HEK293 (cell line): Measurements from ENCODE around the gene ZGLP1.

Source experiments
- CTCF ChIA-PET: fragments of 350-600 bp; formaldehyde crosslinking; extraction: SDS; loops from one replicate; lab custom pipeline; 2021; ENCODE audit warnings: antibody characterized with exemption; lab: Yijun Ruan, JAX
- POLR2A ChIA-PET: fragments of 300-600 bp; formaldehyde crosslinking; extraction: SDS; loops from one replicate; lab custom pipeline; 2020; ENCODE audit warnings: antibody characterized with exemption, inconsistent platforms; lab: Yijun Ruan, JAX
- H3K27ac ChIP-seq: fragments of 200-500 bp; sonication (Bioruptor generic); 2 replicates; pipeline ENCODE4 v1.5.1; 2014; ENCODE audit warnings: low read depth, low read length, control low read depth, inconsistent platforms; ENCODE audit errors: extremely low read depth
- H3K36me3 ChIP-seq, 2 experiments: fragments of 200-500 bp in 1 of 2; sonication (Bioruptor generic) in 1 of 2; 1 replicate in 1 of 2; 2 replicates in 1 of 2; pipeline ENCODE4 v1.5.1; 2014 to 2017; ENCODE audit warnings: inconsistent platforms in 2 of 2, low read length in 2 of 2; ENCODE audit not compliant: control insufficient read depth in 2 of 2, insufficient read depth in 1 of 2
- H3K4me1 ChIP-seq: fragments of 200-500 bp; sonication (Bioruptor generic); 2 replicates; pipeline ENCODE4 v1.5.1; 2014; ENCODE audit warnings: mild to moderate bottlenecking, low read length, inconsistent platforms; ENCODE audit not compliant: control insufficient read depth, insufficient read depth
- H3K4me3 ChIP-seq: 2 replicates; pipeline ENCODE4 v1.5.1; 2011; ENCODE audit warnings: low read depth, mild to moderate bottlenecking, control low read depth, low read length, moderate library complexity
- H3K9me3 ChIP-seq: fragments of 200-500 bp; sonication (Bioruptor generic); 2 replicates; pipeline ENCODE4 v1.5.1; 2014; ENCODE audit warnings: low read depth, low read length, inconsistent platforms; ENCODE audit not compliant: control insufficient read depth, insufficient read depth
- KLF8 ChIP-seq: fragments of 450-650 bp; formaldehyde crosslinking; IDR thresholded peaks from 2 replicates; pipeline ENCODE4 v1.5.1; 2016; ENCODE audit warnings: missing biosample characterization, missing genetic modification characterization
- KLF9 ChIP-seq: fragments of 450-650 bp; formaldehyde crosslinking; IDR thresholded peaks from 2 replicates; pipeline ENCODE4 v1.5.1; 2016; ENCODE audit warnings: missing biosample characterization, missing genetic modification characterization, low read depth
- SALL2 ChIP-seq: fragments of 450-650 bp; formaldehyde crosslinking; IDR thresholded peaks from 2 replicates; pipeline ENCODE4 v1.5.0; 2017; ENCODE audit warnings: missing biosample characterization, mild to moderate bottlenecking, missing genetic modification characterization, borderline replicate concordance
- SP7 ChIP-seq: fragments of 450-650 bp; formaldehyde crosslinking; IDR thresholded peaks from 2 replicates; pipeline ENCODE4 v1.5.1; 2016; ENCODE audit warnings: missing biosample characterization, missing genetic modification characterization
- ZBTB17 ChIP-seq: fragments of 450-650 bp; formaldehyde crosslinking; IDR thresholded peaks from 2 replicates; pipeline ENCODE4 v1.5.1; 2016; ENCODE audit warnings: missing biosample characterization, missing genetic modification characterization
- ZEB2 ChIP-seq: fragments of 450-650 bp; formaldehyde crosslinking; IDR thresholded peaks from 2 replicates; pipeline ENCODE4 v1.5.1; 2016; ENCODE audit warnings: missing biosample characterization, missing genetic modification characterization
- ZFHX2 ChIP-seq: fragments of 450-650 bp; formaldehyde crosslinking; conservative IDR thresholded peaks from 2 replicates; pipeline ENCODE4 v1.5.1; 2016; ENCODE audit warnings: missing biosample characterization, missing genetic modification characterization
- ZNF24 ChIP-seq: fragments of 450-650 bp; formaldehyde crosslinking; IDR thresholded peaks from 2 replicates; pipeline ENCODE4 v1.5.1; 2016; ENCODE audit warnings: missing biosample characterization, missing genetic modification characterization
- ZNF335 ChIP-seq: fragments of 450-650 bp; formaldehyde crosslinking; conservative IDR thresholded peaks from 2 replicates; pipeline ENCODE4 v1.5.1; 2016; ENCODE audit warnings: missing biosample characterization, missing genetic modification characterization
- ZNF510 ChIP-seq: fragments of 450-650 bp; formaldehyde crosslinking; IDR thresholded peaks from 2 replicates; pipeline ENCODE4 v1.5.1; 2018; ENCODE audit warnings: mild to moderate bottlenecking, missing genetic modification characterization, missing biosample characterization; ENCODE audit not compliant: insufficient replicate concordance
- ZNF654 ChIP-seq: fragments of 450-650 bp; formaldehyde crosslinking; IDR thresholded peaks from 2 replicates; pipeline ENCODE4 v1.5.1; 2016; ENCODE audit warnings: low read depth, missing biosample characterization, missing genetic modification characterization
- ZNF76 ChIP-seq: fragments of 450-650 bp; formaldehyde crosslinking; IDR thresholded peaks from 2 replicates; pipeline ENCODE4; 2016; ENCODE audit warnings: low read depth, missing biosample characterization, missing genetic modification characterization, borderline replicate concordance
- ZNF785 ChIP-seq: fragments of 450-650 bp; formaldehyde crosslinking; IDR thresholded peaks from 2 replicates; pipeline ENCODE4 v1.5.1; 2016; ENCODE audit warnings: missing biosample characterization, missing genetic modification characterization
- TF ChIP-seq, protein P1 (sequence below): fragments of 450-650 bp; formaldehyde crosslinking; IDR thresholded peaks from 2 replicates; pipeline ENCODE4 v1.5.1; 2016; ENCODE audit warnings: missing biosample characterization, missing genetic modification characterization
- TF ChIP-seq, protein P2 (sequence below): fragments of 450-650 bp; formaldehyde crosslinking; IDR thresholded peaks from 2 replicates; pipeline ENCODE4 v1.5.1; 2016; ENCODE audit warnings: missing biosample characterization, missing genetic modification characterization
- TF ChIP-seq, protein P3 (sequence below): fragments of 450-650 bp; formaldehyde crosslinking; IDR thresholded peaks from 2 replicates; pipeline ENCODE4 v1.5.1; 2016; ENCODE audit warnings: missing biosample characterization, missing genetic modification characterization
- TF ChIP-seq, protein P4 (sequence below): fragments of 450-650 bp; formaldehyde crosslinking; IDR thresholded peaks from 2 replicates; pipeline ENCODE4 v1.5.1; 2016; ENCODE audit warnings: missing biosample characterization, missing genetic modification characterization

ZGLP1 gene

DNA sequence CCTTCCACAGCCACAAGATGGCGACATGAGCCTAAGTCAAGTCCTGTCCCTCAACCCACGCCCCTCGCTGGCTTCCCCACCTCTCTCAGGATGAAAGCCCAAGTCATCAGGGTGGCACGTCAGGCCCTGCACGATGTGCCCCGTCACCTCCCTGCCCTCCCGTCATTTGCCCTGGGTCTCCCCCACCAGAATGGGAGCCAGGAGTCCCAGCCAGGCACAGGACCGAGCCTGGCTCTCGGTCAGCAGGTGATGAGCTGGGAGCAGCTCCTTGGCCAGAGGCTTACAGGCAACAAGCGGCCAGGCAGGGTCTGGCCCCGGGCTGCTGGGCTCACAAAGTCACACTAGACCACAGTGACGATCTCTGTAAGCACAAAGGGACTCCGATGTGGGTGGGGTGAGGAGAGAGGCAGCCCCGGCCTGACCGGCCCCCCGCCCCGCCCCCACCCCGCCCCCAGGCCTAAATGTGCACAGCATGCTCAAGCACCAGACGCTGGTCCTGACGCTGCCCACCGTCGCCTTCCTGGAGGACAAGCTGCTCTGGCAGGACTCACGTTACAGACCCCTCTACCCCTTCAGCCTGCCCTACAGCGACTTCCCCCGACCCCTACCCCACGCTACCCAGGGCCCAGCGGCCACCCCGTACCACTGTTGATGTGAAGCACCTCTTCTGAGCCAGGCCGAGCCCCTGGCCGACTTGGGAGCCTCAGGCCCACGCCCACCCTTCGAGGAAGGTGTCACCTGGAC, 50.3 kb downstream of the ZGLP1 start:
- CTCF ChIA-PET: interaction anchor here (0.6 to 7.9 kb wide), 39 partner anchors 9 to 328 kb away, joined by 3 to 141 read pairs (median 4); partner anchors contain the start of genes FDX2, ICAM1, MRPL4 and PPAN
- Histone ChIP-seq H3K9me3 (no peaks in the 10 kb centered on the region), H3K27ac (no peak overlapping the region)
- TF ChIP-seq ZNF654 (tag by site-specific recombination): peak; percentile 80
- no peak for TF ChIP-seq ZNF24 (tag by site-specific recombination)
- TF ChIP-seq, protein P1, sequence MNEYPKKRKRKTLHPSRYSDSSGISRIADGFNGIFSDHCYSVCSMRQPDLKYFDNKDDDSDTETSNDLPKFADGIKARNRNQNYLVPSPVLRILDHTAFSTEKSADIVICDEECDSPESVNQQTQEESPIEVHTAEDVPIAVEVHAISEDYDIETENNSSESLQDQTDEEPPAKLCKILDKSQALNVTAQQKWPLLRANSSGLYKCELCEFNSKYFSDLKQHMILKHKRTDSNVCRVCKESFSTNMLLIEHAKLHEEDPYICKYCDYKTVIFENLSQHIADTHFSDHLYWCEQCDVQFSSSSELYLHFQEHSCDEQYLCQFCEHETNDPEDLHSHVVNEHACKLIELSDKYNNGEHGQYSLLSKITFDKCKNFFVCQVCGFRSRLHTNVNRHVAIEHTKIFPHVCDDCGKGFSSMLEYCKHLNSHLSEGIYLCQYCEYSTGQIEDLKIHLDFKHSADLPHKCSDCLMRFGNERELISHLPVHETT (tag by site-specific recombination): 0 out of 2 replicates have a peak, but pooled peaks have one; percentile 65
- TF ChIP-seq ZNF335 (tag by site-specific recombination): no peak
- TF ChIP-seq ZNF76 (tag by site-specific recombination): no peak
- TF ChIP-seq KLF8: 0 out of 2 replicates have a peak, but pooled peaks have one; percentile 2
- no peak for TF ChIP-seq ZNF510 (tag by site-specific recombination)
- TF ChIP-seq SP7: peak; percentile 42; the same call in 1 of the 2 replicates
- TF ChIP-seq ZNF785: no peak
- no peak for TF ChIP-seq SALL2 (tag by site-specific recombination)
- TF ChIP-seq, protein P2, sequence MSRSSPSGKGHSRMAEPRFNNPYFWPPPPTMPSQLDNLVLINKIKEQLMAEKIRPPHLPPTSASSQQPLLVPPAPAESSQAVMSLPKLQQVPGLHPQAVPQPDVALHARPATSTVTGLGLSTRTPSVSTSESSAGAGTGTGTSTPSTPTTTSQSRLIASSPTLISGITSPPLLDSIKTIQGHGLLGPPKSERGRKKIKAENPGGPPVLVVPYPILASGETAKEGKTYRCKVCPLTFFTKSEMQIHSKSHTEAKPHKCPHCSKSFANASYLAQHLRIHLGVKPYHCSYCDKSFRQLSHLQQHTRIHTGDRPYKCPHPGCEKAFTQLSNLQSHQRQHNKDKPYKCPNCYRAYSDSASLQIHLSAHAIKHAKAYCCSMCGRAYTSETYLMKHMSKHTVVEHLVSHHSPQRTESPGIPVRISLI (tag by site-specific recombination): 0 out of 2 replicates have a peak, but pooled peaks have one; percentile 13
- TF ChIP-seq, protein P3, sequence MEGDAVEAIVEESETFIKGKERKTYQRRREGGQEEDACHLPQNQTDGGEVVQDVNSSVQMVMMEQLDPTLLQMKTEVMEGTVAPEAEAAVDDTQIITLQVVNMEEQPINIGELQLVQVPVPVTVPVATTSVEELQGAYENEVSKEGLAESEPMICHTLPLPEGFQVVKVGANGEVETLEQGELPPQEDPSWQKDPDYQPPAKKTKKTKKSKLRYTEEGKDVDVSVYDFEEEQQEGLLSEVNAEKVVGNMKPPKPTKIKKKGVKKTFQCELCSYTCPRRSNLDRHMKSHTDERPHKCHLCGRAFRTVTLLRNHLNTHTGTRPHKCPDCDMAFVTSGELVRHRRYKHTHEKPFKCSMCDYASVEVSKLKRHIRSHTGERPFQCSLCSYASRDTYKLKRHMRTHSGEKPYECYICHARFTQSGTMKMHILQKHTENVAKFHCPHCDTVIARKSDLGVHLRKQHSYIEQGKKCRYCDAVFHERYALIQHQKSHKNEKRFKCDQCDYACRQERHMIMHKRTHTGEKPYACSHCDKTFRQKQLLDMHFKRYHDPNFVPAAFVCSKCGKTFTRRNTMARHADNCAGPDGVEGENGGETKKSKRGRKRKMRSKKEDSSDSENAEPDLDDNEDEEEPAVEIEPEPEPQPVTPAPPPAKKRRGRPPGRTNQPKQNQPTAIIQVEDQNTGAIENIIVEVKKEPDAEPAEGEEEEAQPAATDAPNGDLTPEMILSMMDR (tag by site-specific recombination): peak; percentile 85
- TF ChIP-seq ZFHX2: peak; percentile 67
- 0 out of 2 replicates have a peak, but pooled peaks have one; percentile 32 for TF ChIP-seq KLF9 (tag by site-specific recombination)
- peak; percentile 55; the same call in 1 of the 2 replicates for TF ChIP-seq ZEB2 (tag by site-specific recombination)
- no peak for TF ChIP-seq ZBTB17 (tag by site-specific recombination)
- TF ChIP-seq, protein P4, sequence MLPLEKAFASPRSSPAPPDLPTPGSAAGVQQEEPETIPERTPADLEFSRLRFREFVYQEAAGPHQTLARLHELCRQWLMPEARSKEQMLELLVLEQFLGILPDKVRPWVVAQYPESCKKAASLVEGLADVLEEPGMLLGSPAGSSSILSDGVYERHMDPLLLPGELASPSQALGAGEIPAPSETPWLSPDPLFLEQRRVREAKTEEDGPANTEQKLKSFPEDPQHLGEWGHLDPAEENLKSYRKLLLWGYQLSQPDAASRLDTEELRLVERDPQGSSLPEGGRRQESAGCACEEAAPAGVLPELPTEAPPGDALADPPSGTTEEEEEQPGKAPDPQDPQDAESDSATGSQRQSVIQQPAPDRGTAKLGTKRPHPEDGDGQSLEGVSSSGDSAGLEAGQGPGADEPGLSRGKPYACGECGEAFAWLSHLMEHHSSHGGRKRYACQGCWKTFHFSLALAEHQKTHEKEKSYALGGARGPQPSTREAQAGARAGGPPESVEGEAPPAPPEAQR: no peak
- TF ChIP-seq, all 188 proteins: peak for 9
- H3K4me1 ChIP-seq: no peaks in the 10 kb centered on the region
- POLR2A ChIA-PET: interaction anchor here (0.8 to 2.7 kb wide), 12 partner anchors 9 to 163 kb away, joined by 3 to 24 read pairs (median 4); partner anchors contain the start of genes CDC37, DNMT1, ICAM5 and TYK2
- no peak overlapping the region for H3K4me3 ChIP-seq
- peaks cover 18 to 54% of the 10 kb centered on the region in 2 experiments; a peak in 2 of 3 replicates for H3K36me3 ChIP-seq
